Amniotic stem cell (primary cell): ENCODE data around the gene OR8B4.
A peak's percentile ranks its signal among the peaks of the same experiment; 100 is the strongest.
"Not testable (repeated sequence)": the region's sequence is repeated elsewhere in the genome, so short reads cannot be mapped to it uniquely, and the experiment has no call there.

Experiments
- DNase-seq: peaks from one replicate; lab custom pipeline; 2025; lab: John Stamatoyannopoulos, UW

Gene OR8B4

DNA sequence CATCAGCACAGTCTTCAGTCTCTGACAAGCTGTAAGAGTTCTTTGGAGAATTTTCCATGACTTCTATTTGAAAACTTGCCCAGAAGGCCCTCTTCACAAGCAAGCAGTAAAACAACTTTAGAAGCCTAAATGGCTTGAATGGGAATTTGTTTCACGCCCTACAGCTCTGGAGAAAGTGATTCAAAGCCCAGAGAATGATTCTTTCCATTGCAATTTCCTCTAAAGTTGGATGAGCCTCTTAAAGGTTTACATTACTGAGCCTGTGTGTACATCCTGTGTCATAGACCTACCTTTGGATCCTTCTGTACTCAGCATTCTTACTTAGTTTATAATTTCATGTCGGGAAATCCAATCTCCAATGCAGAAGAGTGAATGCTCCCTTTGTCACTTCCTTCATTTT is 19.1 kb downstream of the OR8B4 start:
- no peak for DNase-seq

DNA sequence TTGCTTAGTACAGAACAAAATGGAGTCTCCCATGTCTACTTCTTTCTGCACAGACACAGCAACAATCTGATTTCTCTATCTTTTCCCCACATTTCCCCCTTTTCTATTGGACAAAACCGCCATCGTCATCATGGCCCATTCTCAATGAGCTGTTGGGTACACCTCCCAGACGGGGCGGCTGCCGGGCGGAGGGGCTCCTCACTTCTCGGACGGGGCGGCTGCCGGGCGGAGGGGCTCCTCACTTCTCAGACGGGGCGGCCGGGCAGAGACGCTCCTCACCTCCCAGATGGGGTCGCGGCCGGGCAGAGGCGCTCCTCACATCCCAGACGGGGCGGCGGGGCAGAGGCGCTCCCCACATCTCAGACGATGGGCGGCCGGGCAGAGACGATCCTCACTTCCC is 21.5 kb downstream of the OR8B4 start:
- DNase-seq = not testable (repeated sequence)

DNA sequence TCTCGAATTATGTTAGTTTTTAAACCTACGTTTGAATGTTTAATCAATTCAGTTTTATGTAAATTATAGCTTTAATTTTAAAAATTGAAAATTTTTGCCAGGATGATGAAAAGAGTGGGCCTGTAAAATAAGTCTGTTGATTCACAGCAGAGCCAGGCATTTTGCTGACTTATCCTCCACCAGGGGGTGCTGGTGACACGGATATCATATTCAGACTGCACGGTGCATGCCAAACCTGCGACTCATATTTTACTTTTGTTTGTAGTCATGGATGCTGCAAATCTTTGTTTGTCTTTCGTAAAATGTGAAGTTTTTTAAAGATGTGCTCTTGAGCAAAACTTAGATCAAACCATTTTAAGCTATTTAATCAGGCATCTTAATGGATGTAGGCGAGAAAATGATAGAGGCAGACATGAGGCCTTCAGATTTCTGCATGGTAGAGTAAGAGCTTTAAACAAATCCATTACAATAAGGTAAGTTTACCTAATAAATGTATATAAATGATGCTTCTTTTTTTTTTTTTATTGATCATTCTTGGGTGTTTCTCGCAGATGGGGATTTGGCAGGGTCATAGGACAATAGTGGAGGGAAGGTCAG is 22.2 kb downstream of the OR8B4 start:
- peak; percentile 72 for DNase-seq

DNA sequence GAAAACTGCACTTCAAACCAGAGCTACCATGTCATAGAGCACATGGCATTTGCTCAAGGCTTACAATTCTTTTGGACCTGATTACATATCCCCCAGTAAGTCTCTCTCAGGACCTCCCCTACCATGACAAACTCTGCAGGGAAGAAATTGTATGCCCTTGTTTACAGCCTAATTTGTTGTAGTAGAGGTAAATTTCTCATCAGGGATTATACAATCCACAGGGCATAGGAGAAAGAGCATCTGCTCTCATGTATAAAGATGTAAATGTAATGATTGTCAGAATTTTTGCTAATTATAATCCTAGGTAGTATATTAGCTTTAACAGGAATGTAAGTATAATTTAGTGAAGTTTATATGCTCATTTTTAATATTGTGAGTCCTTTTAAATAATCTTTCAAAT is 25.7 kb downstream of the OR8B4 start, which contains the start of gene OR8B3:
OR8B3 (minus strand) TSS at position 101 of the 400 bp plus-strand sequence. CDS start 1,673 bp downstream, outside the sequence.
- no peak for DNase-seq

DNA sequence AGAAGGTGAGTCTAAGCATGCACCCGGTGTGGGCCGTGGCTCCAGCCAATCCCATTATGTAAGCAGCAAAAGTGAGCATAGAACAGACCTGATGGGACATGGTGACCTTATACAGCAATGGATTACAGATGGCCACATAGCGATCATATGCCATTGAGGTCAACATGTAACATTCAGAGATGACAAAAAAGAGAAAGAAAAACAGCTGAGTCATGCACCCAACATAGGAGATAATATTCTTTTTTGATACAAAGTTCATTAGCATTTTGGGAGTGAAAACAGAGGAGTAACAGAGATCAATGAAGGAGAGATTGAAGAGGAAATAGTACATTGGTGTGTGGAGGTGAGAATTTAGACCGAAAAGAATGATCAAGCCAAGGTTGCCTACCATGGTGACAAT is 27.8 kb downstream of the OR8B4 start:
- DNase-seq = not testable (repeated sequence)

DNA sequence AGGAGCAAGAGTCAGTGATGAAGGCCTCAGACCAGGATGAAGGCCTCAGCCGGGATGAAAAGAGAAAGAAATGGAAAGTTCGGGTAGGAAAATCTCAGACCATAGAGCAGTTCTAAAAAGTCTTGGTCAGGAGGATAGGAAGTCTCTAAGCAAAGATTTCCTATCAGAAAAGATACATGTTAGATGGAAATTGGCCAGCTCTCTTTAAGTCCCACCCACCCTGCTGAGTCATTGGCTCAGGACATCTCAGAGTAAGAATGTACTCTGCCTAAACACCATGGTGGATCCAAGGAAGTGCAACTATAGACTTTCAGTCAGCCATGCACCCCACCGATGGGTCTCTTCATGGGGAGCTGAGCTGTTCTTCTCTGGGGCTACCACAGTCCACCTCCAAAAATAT is 30.3 kb downstream of the OR8B4 start:
- DNase-seq = no peak

DNA sequence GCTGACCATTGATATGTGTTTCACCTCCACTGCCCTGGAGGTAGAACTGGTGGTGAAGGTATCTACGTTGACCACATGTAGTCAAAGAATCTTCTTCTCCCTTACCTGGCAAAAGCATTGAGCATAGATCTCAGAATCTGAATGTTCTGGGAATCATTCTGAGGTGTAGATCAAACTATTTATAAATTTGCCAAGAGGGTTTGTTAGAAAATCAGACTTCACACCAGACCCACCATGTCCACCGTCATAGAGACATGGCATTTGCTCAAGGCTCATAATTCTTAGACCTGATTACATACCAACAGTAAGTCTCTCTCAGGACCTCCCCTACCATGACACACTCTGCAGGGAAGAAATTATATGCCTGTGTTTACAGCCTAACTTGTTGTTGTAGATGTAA is 40.3 kb downstream of the OR8B4 start, which contains the start of gene OR8B2:
OR8B2 (minus strand) TSS at position 101 of the 400 bp plus-strand sequence. CDS start 1,156 bp downstream, outside the sequence.
- no peak for DNase-seq

DNA sequence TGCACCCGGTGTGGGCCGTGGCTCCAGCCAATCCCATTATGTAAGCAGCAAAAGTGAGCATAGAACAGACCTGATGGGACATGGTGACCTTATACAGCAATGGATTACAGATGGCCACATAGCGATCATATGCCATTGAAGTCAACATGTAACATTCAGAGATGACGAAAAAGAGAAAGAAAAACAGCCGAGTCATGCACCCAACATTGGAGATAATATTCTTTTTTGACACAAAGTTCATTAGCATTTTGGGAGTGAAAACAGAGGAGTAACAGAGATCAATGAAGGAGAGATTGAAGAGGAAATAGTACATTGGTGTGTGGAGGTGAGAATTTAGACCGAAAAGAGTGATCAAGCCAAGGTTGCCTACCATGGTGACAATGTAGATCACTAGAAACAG is 41.8 kb downstream of the OR8B4 start:
- DNase-seq = not testable (repeated sequence)

DNA sequence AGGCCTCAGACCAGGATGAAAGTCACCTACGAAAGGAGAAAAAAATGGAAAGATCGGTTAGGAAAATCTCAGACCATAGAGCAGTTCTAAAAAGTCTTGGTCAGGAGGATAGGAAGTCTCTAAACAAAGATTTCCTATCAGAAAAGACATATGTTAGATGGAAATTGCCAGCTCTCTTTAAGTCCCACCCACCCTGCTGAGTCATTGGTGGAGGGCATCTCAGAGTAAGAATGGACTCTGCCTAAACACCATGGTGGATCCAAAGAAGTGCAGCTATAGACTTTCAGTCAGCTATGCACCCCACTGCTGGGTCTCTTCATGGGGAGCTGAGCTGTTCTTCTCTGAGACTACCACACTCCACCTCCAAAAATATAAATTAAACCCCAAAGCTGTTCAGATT is 44.1 kb downstream of the OR8B4 start:
- no peak for DNase-seq

DNA sequence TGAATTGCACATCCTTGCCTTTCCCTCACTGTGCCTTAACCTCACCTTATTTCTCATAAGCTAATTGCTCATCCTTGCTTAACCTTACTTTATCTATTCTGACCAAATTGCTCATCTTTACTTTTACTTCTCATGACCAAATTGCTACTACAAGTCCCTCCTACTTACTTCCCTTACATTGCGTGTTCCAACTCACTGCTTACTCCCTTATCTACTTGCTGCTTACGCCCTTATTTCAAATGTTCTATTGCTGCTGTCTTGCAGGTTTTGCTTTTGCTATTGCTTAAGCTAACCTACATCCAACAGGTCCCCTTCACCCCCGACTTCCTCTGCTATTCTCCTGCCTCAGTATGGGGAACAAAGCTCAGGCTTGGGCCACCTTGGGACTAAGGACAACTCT is 48.4 kb downstream of the OR8B4 start:
- DNase-seq = no peak
